CMK (cell line): Measurements from ENCODE around the gene CIROP.

ENCODE experiments used
- DNase-seq: peaks from one replicate; pipeline ENCODE4 v3.0.0-alpha.2; 2010; ENCODE audit warnings: low read depth

Gene CIROP

DNA sequence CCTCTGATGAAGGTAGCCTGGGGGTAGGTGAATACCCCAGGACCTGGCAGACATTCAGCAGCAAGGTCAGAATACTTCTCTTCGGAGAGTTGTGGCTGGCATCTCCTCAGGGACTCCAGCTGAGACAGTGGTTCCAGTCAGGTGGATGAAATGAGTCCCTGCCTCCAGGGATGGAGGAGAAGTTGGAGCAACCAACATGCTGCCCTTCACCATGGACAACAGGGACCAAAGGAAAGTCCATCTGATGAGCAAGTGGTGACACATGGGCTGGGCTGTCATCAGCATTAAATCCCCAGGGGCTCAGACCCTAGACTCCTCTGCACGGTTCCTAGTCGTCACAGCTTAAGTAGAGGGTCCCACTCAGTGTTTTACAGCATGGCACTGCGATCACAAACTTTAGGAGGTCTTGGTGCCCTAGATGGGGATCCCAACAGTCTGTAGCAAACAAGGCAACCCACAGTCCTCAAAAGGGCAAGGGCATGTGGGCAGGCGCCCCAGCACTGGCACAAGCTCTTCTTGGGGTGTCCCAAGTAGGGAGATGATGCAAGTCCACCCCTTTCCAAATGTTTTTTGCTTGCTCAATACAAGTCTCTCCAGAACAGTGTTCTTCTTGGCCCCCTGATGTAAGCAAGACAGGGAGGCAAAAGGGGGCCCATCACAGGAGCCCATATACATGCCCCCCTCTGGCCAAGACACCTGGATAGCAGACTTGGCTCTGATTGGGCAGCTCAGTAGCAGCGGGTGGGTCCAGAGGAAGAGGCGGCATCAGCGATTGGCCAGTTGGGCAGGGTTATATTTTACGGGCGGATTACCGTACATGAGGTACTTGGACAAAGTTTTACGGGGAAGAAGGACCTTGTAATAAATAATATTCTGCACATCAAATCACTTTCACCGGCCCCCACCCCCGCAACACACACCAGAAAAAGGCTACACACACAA, 36.7 kb downstream of the CIROP start:
- DNase-seq: no peak

DNA sequence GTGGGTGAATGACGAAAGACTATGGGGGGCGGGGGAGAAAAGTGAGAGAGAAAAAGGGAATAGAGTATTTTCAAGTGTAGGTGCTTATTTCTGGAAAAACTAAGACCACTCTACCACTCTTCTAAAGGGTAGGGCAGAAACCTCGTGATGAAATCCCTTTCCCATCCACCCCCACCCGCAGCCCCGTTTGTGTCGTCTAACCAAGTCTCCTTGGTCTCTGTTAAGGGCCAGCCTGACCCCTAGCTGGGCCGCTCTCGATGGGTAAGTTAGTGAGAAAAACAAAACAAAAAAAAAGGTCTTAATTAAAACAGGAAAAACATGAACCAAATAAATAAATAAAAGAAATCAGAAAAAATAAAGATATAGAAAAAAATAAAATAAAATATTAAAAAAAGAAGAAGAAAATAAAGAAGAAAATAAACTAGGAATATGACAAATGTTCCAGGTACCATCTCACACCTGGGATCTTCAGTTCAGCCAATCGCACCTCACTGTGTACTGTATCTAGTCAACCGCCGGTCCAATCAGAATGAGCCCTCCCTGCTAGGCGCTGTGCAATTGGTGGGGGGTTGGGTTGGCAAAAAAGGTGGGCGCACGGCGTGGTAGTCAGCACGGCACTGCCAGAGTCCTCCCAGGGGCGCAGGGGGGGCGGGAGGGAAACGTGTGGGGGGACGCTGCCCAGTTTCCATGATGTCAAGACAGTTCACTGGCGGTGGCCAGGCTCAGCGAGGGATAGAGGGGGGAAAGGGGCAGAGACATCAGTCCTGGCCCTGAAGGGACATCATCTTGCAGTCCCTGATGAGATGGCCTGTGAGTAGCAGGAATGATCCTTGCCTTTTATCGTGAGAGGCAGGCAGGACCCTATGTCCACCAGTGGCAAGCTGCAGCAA, 37.7 kb downstream of the CIROP start:
- DNase-seq: no peak

DNA sequence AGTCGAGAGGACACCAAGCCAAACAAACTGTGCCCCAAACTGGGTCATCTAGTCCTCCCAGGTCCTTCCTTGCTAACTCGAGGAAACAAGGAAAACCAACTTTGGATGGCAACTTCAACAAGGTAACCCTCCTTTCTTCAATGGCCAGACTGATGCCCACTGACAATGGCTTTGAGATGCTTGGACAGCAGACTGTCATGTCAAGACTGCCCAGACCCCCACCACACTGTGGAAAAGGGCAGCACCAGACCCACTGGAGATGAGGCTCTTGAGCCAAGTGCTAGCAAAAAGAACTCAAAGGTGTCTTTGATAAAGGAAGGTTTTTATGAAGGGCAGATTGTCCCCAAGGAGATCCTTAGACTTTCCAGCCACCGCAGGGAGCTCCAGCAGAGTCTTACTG, 38.4 kb downstream of the CIROP start:
- DNase-seq: no peak

DNA sequence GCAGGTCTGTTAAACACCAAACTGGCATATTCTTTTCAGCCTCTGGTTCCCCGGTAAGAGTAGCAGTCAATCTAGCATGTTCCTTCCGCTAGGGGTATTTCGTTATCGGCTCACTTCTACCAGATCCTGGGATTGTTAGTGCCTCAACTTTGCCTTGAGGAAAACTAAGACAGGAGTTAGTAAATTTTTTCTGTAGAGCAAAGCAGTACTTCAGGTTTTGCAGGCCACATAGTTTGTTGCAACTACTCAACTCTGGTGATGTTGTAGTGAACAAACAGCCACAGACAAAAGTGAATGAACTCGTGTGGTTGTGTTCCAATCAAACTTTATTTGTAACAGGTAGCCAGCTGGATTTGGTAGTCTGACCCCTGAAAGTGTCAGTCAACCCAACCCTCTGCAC, 41.2 kb downstream of the CIROP start:
- no peak for DNase-seq

DNA sequence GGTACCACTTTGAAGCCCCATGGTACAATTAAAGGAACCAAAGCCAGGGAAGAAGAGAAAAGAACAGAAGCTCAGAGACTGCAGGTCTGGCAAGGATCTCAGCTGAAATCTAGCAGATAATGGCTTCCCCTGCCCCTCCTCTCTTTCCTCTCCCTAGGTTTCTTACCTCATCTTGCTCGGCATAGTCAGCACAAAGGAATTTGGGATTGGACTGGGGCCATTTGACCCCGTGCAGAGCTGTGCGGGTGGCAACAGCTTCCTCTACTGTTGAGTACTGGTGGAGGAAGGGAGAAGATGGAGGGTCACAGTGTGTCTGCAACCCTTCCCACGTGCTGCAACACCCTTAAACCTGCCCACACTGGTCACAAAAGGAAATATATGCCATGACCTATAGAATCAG, 42.8 kb downstream of the CIROP start:
- DNase-seq: no peak

DNA sequence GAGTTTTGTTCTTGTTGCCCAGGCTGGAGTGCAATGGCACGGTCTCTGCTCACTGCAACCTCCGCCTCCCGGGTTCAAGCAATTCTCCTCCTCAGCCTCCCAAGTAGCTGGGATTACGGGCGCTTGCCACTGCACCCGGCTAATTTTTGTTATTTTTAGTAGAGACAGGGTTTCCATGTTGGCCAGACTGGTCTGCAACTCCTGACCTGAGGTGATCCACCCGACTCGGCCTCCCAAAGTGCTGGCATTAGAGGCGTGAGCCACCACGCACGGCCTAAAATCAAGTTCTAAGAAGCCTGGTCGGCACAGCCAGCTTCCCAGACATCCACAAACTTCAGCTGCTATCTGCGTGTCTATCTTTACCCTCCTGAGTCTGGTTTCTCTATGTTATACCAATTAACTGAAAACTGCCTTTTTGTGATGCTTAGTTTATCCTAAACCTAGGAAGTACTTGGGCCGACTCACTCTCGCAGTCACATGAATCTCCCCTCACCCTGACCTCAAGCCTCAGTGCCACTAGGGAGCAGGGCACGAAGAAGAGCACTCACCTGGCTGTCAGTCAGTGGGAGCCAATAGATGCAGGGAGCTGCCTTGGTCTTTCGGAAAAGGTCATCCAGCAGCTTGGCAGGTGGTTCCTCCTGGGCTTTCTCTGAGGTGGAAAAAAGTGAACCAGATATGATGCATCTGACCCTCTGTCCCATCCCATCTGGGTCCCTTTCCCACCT, 44.1 kb downstream of the CIROP start:
- no peak for DNase-seq

DNA sequence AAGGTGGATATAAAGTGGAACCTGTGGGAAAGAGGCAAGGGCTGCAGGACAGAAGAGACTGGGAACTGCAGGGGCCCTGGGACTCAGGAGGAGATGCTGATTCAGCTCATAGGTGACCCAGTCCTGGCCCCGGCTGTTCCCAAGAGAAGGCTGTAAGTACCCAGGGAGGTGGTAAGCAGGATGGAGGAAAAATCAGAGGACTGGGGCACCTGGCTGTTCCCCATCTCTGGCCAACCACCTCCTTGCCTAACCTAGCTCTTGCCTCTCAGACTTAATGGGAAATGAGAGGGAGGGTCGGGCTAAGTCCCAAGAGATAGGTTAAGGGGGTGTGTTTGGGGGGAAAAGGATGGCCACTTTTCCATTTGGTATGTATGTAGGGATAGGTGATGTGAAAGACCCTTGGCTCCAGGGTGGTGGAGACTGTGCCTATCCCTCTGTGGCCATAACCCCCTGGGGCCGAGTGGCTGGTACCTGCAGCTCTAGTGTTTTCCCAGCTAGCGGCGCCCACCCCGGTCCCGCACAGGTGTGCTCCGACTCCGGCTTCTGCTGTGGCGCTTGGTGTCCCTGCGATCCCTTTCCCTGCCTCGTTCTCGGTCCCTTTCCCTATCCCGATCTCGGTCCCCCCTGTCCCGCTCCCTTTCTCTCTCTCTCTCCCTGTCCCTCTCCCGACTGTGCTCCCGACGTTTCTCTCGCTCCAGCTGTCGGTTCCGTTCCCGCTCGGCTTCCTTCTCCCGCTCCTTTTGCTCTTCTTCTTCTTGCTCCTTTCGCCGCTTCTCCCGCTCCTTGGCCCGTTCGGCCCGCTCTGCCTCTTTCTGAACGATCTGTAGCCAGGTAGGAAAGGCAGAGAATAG, 45.9 kb downstream of the CIROP start:
- DNase-seq: no peak

DNA sequence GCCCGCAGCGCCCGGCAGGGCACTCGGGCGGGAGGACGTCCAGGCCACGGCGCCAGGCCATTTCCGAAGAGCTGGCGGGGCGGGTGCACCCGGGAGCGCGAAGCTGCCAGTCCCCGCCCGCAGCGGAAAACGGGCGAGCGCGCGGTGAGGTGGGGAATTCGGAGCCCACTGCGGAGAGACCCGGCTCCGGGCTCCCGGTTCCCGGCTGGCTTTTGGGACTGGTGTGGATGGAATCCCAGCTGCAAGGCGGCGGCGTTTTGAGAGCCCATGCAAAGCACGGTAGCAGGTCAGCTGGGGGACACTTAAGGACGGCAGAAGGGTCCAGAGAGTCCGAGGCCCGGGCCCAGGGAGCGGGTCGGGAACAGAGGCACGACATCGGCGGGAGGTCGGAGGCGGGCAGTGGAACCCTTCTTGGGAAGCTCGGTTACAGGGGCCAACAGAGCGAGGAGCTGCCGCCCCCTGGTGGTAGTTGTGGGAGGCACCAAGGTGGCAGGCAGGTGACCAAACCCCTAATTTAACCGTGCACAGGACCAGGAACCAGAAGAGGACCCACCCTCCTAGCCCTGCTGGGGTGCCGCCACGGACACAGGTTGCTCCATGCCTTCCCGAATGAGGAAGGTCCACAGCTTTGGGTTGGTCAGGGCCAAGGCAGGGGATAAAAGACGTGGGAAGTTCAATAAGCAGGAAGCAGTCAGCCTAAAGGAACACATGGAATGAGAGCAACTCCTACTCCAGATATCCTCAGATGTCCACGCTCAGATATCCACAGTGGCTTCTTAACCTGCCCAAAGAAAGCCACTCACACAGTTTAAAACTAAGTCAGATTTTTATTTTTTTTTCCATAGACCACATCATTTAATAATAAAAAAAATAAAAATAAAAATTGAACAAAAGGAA, 46.8 kb downstream of the CIROP start:
- DNase-seq: no peak

DNA sequence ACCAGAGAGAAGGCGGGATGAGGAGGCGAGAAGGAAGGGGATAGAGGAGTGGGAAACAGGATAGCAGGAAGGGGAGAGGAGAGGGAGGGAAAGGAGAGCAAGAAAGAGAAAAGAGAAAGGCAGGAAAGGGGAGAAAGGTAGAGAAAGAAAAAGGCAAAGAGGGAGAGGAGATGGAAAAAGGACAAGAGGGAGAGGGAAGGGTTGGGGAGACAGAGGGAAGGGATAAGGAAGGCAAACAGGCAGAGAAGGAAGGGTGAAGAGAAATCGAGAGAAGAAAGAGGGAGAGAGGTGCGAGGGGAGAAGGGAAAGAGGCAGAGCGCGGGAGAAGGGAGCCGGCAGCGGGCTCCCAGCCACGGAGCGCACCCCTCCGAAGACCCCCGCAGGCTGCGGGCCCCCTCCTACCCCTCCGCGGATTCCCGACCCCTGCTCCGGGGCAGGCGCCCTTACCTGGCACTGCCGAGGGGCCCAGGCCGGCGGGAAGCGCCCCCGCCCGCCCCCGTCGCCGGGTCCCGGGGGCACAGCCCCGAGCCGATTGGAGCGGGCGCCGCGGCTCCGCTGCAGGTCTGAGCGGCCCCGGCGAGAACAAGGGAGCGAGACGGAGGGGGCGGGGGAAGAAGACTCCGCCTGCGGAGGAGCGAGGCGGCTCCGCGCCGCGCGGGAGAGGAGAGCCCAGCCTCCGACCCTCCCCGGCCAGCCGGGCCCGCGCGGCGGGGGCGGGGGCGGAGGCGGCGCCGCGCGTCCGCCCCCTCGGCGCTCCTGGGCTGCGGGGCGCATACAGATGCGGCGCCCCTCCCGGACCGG, 47.6 kb downstream of the CIROP start, which contains the start of gene CDH24:
Gene CDH24 (minus strand): TSS at position 565 of the 801 bp plus-strand sequence. CDS start 1,787 bp downstream, outside the sequence.
- no peak for DNase-seq

DNA sequence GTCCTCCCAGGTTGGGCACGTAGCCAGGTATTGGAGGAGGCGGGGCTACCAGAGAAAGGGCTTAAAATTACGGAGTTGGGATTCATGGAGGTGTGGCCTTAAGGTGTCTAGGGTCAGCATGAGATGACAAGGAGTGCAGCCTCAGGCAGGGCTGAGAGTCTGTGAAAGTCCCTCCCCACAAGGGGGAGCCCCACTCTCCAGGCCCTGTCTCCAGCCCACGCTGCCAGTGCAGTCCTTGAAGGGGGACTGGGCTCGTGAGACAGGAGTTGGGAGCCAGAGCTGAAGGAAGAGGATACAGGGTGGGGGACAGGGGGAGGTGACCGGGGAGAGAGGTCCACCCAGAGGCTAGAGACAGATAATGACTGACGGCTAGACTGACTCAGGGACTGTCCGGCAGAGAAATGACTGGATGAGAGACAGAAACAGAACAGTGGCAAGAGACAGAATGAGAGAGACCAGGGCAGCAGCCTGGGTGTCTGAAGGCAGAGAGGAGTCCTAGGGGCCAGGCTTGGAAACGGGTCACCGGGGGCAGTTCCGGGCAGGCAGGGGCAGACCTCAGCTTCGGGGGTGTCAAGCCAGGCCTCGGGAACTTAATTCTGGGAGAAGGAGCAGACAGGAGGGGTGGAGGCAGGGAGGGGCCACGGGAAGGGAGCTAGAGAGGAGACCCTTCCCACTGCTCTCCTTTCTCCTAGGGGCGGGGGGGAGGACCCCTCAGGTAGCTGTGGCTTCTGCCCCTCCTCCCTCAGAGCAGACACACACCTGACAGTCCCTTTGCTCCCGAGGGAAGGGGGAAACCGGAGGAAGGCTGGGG, 48.4 kb downstream of the CIROP start:
- no peak for DNase-seq

DNA sequence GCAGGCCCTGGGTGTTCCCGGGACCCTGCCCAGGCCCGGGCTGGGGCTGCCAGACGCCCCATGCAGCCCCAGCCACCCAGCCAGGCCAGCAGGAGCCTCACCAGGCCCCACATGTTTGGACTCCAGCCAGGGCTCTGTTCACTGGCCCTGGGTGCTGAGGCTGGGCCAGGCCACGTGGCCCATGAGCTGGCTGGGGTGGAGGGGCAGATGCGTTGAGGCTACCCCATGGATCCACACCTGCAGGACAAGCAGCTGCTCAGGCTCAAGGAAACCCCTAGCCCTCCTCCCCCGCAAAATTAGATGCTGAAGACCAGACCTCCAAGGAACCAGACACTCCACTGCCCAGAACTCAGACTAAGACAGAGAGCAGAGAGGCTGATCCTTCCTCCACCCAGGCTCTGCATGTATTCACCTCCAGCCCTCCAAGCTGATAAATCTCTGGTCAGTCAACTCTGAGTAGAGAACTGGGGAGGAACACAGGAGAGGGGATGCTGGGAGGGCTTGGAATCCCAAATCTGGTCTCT, 49.1 kb downstream of the CIROP start:
- DNase-seq: no peak

DNA sequence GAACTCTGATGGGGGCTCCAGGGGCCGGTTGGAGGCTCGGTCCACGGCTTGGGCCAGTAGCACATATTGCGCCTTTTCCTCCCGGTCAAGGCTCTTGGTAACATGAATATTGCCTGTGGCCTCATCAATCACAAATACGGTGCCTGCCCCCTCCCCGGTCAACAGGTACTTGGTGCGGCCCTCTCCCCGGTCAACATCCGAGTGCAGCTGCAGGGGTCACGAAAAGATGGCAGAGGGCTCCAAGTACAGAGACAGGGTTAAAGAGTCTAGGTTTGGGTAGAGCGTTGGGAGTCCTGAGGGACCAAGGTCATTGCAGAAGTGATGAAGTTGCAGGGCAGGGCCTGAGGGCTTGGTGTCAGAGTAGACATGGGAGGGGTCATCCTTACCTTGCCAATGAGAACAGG, 49.6 kb downstream of the CIROP start:
- DNase-seq: no peak

DNA sequence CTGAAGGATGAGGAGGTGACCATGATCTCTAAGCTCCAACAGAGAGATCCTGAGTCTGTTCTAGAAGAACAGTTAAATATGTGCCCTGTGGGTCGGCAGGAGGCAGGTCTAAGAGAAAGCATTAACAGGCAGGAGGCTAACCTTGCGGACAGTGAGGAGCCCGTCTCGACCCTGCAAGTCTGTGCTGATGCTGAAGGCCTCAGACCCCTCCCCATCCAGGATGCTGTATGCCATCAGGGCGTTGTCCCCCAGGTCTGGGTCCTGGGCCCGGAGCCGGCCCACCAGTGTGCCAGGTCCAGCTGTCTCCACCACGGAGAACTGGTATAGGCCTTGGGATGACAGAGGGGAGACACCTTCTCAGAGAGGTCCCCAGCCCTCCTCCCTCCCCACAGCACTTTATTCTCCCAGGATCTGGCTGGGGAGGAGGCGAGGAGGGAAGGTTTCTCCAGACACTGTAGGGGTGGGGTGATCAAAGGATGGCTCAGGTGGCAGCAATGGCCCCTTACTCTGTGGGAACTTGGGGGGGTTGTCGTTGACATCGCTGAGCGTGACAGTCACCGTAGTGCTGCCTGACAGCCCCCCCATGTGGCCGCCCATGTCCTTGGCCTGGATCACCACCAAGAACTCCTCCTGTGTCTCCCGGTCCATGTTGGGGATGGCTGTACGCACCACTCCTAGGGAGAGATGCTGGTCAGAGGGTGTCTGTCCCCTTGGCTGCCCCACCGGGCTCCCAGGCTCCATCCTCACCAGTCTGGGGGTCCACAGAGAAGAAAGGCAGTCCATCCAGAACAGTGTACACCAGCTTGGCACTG, 50.6 kb downstream of the CIROP start:
- DNase-seq: no peak

DNA sequence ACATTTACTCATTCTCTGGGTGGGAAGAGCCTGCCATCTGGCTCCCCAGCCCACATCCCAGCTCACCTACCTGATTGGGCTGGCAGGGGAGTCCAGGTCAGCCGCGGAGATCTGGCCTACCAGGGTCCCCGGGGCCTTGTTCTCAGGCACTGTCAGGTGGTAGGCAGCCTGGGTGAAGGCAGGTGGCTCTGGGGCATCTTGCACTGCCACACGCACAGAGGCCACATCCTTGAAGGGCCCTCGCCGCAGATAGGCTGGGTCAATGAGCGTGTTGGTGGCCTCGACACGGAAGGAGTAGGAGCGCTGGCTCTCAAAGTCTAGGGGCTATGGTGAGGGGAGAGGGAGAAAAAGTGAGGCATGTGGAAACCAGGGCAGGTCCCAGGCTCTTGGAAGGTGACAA, 51.4 kb downstream of the CIROP start:
- no peak for DNase-seq

DNA sequence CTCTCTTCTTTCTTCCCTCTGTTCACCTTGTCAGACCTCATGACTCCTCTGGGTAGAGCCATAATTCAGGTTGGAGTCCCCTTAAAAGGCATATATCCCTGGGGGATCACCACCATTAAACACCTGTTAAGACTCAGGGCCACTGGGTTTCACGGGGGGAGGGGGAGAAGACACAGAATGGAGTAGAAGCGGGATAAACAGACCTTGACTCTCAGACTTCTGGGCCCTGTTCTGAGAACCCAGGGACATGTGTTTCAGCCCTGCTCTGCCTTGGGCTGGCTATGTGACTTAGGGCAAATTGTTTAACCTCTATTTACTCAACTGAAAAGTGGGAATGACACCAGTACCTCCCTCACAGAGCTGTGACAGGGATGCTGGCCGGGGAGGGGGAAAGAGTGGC, 52.1 kb downstream of the CIROP start:
- no peak for DNase-seq

DNA sequence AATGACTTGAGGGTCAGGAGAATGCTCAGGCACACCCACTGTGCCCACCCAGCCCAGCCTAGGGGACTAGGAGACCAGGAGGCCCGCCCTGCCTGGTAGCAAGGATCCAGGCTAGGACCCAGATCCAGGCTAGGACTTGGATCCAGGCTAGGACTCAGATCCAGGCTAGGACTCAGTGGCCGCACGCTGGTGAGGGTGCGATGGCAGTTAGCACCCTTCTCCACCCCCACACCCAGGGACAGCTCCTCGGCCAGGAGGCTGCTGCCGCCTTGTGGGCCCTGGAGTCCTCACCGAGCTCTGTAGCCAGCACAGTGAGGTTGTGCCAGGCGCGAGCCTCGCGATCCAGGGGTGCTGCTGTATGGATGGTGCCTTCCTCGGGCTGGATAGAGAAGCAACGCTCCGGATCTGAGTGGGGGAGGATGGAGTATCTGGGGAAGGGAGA, 52.6 kb downstream of the CIROP start:
- no peak for DNase-seq
